Lower lobe of right lung (tissue), 2 donors: Measurements from ENCODE around the gene AP3S2. TPM values are rescaled to one million over a fixed set of nuclear protein-coding genes. Genes with fewer than 3 reads are reported as not detected.
"Not testable (repeated sequence)": the region's sequence is repeated elsewhere in the genome, so short reads cannot be mapped to it uniquely, and the experiment has no call there.

Source experiments
- ATAC-seq, 2 donors: fragments of 200-7000 bp; cut with Tn5 transposase; one replicate each; pipeline ENCODE4 v1.9.1; 2020 to 2022; ENCODE audit warnings: mild to moderate bottlenecking in 2 of 2, moderate library complexity in 2 of 2
- DNase-seq: peaks from one replicate; pipeline ENCODE4 v3.0.0-alpha.2; 2020
- H3K27ac ChIP-seq: fragments of 200-600 bp; one replicate; pipeline ENCODE4 v1.8.0; 2022
- H3K27me3 ChIP-seq: fragments of 200-600 bp; one replicate; pipeline ENCODE4 v1.8.0; 2022; ENCODE audit warnings: low read depth
- H3K36me3 ChIP-seq: fragments of 200-600 bp; one replicate; pipeline ENCODE4 v1.8.0; 2022; ENCODE audit warnings: mild to moderate bottlenecking
- H3K4me1 ChIP-seq: fragments of 200-600 bp; one replicate; pipeline ENCODE4 v1.8.0; 2022
- H3K4me3 ChIP-seq: fragments of 200-600 bp; one replicate; pipeline ENCODE4 v1.8.0; 2022; ENCODE audit warnings: mild to moderate bottlenecking
- H3K9me3 ChIP-seq: fragments of 200-600 bp; one replicate; pipeline ENCODE4 v1.8.0; 2022
- intact Hi-C: fragments of 100-400 bp; cut with DNase I; formaldehyde crosslinking; loops from one replicate; pipeline ENCODE4 v1.11.0; 2022
- total RNA-seq: library from RNA; stranded (reverse); fragmentation: NEBNext Ultra II Directional; extraction: Animal tissue kit (Norgen Biotek cat#: 25700); gene quantifications from one replicate; pipeline ENCODE4 v1.2.1, GENCODE V29; 2021
- TF ChIP-seq, protein P1 (sequence below): fragments of 200-600 bp; IDR thresholded peaks from one replicate; pipeline ENCODE4 v1.8.0; 2022; ENCODE audit warnings: antibody characterized with exemption, mild to moderate bottlenecking
- donor health status: DM: no; HTN: yes; CAD: no; lungs with severe emphysema.

The AP3S2 gene
- total RNA-seq, 1 donor from 2014 or later, result 36.9 TPM

DNA sequence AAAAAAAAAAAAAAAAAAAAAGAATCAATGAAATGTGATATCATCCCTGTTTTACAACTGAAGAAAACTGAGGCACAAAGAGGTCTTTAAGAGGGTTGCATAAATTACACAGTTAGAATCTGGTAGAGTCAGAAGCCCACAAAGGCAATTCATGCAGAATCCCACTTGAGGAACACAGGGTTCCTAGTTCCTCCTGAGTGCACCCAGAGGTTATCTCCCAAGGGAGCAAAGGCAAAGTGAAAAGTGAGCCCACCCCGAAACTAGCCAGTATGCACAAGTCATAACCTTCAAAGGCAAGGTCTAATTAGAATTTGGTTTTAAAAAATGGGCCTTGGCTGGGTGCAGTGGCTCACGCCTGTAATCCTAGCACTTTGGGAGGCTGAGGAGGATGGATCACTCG lies 37.8 kb downstream of the AP3S2 start:
- ATAC-seq (no peak), DNase-seq (no peak)
- Histone ChIP-seq H3K4me3 (no peak overlapping the region), H3K36me3 (peaks cover 40% of the 10 kb centered on the region), H3K27ac (no peak overlapping the region), H3K9me3 (no peaks in the 10 kb centered on the region), H3K4me1 (no peaks in the 10 kb centered on the region), H3K27me3 (no peaks in the 10 kb centered on the region)
- TF ChIP-seq, protein P1, sequence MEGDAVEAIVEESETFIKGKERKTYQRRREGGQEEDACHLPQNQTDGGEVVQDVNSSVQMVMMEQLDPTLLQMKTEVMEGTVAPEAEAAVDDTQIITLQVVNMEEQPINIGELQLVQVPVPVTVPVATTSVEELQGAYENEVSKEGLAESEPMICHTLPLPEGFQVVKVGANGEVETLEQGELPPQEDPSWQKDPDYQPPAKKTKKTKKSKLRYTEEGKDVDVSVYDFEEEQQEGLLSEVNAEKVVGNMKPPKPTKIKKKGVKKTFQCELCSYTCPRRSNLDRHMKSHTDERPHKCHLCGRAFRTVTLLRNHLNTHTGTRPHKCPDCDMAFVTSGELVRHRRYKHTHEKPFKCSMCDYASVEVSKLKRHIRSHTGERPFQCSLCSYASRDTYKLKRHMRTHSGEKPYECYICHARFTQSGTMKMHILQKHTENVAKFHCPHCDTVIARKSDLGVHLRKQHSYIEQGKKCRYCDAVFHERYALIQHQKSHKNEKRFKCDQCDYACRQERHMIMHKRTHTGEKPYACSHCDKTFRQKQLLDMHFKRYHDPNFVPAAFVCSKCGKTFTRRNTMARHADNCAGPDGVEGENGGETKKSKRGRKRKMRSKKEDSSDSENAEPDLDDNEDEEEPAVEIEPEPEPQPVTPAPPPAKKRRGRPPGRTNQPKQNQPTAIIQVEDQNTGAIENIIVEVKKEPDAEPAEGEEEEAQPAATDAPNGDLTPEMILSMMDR, result no peak
- intact Hi-C loops, result no loop called here

DNA sequence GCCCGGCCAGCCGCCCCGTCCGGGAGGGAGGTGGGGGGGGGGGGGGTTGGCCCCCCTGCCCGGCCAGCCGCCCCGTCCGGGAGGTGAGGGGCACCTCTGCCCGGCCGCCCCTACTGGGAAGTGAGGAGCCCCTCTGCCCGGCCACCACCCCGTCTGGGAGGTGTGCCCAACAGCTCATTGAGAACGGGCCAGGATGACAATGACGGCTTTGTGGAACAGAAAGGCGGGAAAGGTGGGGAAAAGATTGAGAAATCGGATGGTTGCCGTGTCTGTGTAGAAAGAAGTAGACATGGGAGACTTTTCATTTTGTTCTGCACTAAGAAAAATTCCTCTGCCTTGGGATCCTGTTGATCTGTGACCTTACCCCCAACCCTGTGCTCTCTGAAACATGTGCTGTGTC lies 38.9 kb downstream of the AP3S2 start:
- H3K4me1 ChIP-seq, intact Hi-C loops: not testable (repeated sequence)

DNA sequence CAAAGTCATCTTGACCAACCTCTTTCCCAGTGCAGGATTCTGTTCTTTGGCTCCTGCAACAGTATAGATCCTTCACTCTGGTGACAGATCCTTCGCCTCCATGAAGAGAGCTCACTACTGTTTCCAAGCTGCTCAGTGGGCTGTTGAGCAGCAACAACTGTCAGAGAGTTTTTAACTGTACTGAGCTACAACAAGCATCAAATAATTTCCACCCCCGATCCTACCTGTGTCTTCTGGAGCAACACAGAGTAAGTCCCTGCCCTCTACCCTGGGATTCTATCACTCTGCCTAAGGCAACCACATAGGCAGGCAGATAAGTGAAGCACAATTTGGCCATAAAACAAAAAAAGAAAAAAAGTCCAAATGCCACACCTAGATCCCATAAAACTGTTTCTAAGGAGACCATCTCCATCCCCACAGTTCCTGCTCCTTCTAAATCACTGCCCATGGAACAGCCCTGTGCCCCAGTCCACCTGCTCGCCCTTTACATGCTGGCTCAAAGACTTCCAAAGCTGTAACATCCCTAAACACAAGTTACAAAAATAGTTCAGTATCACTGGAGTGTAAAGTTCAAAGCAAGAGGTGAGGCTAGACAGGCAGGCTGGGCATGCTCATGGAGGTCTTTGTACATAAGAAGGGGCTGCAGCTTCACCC lies 41.3 kb downstream of the AP3S2 start:
- no peaks in the 10 kb centered on the region for H3K4me1 ChIP-seq
- H3K9me3 ChIP-seq, result no peaks in the 10 kb centered on the region
- ATAC-seq, result no peak
- intact Hi-C loops, result no loop called here
- H3K36me3 ChIP-seq, result peaks cover 20% of the 10 kb centered on the region
- no peak overlapping the region for H3K4me3 ChIP-seq
- TF ChIP-seq, protein P1, result no peak
- H3K27me3 ChIP-seq, result no peaks in the 10 kb centered on the region
- DNase-seq, result no peak
- no peak overlapping the region for H3K27ac ChIP-seq

More for the DNA sequence above, 38.9 kb downstream of the AP3S2 start:
- not testable (repeated sequence) for H3K4me3 ChIP-seq, H3K27ac ChIP-seq, DNase-seq, H3K9me3 ChIP-seq, H3K27me3 ChIP-seq, ATAC-seq
- H3K36me3 ChIP-seq, result peaks cover 30% of the 10 kb centered on the region

DNA sequence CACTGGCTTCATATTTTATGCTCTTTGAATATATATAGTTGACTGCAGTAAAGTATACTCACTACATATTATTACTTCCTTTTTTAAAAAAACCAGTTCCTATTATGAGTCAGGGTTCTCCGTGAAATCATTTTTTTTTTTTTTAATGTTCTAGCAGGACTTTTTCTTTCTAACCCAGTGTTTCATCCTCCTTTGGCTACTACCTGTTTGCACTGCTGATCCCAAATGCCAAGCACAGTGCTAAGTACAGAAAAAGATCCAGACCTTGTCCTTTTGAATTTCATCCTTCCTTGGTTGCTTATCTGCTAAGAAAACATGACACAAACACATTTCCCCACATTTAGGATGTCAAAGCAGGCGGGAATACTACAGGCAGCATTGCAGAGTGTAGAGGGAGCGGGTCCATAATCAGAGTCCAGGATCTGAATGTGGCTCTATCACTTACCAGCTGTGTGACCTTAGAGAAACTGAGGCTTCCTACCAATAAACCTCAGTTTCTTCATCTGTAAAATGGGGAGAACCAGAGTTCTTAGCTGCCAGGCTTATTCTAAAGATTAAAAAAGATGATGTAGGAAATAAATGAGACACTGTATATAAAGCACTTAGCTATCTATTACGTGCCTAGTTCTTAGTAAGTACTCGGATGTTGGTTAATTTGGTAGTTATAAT lies 42.0 kb downstream of the AP3S2 start:
- no peaks in the 10 kb centered on the region for H3K27me3 ChIP-seq
- TF ChIP-seq, protein P1, result no peak
- no peaks in the 10 kb centered on the region for H3K4me1 ChIP-seq
- intact Hi-C loops, result no loop called here
- no peaks in the 10 kb centered on the region for H3K9me3 ChIP-seq
- no peak overlapping the region for H3K4me3 ChIP-seq
- H3K27ac ChIP-seq, result no peak overlapping the region
- ATAC-seq (peak in 1 of 2 donors; percentile 52), DNase-seq (no peak)
- peaks cover 26% of the 10 kb centered on the region for H3K36me3 ChIP-seq

DNA sequence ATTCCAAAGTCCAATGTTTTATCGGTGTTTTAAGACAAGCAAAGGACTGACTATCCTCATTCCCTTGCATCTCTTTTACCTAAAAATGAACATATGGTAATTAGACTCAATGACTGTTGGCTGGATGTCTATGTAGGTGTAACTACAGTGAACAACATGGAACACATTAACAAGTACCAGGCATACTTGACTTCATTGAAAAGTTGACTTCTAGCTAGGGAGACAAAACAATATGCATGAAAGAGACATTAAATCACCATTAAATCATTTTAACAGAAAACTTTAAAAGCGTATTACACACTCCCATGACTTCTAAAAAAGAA lies 44.9 kb downstream of the AP3S2 start:
- Histone ChIP-seq H3K36me3 (peaks cover 31% of the 10 kb centered on the region), H3K4me3 (no peak overlapping the region), H3K27me3 (no peaks in the 10 kb centered on the region), H3K9me3 (no peaks in the 10 kb centered on the region), H3K4me1 (no peaks in the 10 kb centered on the region), H3K27ac (no peak overlapping the region)
- ATAC-seq, result no peak
- TF ChIP-seq, protein P1, result no peak
- no peak for DNase-seq
- intact Hi-C loops, result no loop called here

DNA sequence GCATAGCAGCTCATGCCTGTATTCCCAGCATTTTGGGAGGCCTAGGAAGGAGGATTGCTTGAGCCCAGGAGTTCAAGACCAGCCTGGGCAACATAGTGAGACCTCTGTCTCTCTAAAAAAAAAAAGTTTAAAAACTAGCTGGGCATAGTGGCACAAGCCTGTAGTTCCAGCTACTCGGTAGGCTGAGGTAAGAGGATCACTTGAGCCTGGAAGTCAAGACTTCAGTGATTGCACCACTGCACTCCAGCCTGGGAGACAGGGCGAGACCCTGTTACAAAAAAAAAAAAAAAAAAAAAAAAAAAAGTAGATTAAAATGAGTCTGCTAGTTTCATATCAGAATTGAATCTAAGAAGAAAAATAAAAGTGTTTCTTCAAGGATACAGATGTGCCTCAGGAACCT lies 46.7 kb downstream of the AP3S2 start:
- Histone ChIP-seq H3K4me3 (no peak overlapping the region), H3K36me3 (peaks cover 21% of the 10 kb centered on the region), H3K27me3 (no peaks in the 10 kb centered on the region), H3K9me3 (no peaks in the 10 kb centered on the region), H3K27ac (no peak overlapping the region), H3K4me1 (no peaks in the 10 kb centered on the region)
- peak; percentile 66 to 76 for ATAC-seq
- no peak for DNase-seq
- intact Hi-C loops, result no loop called here
- TF ChIP-seq, protein P1, result no peak
